Astrocyte (in vitro differentiated cells and primary cell): ENCODE measurements around the gene IP6K2. TPM values are rescaled to one million over a fixed set of nuclear protein-coding genes. Genes with fewer than 3 reads are reported as not detected.
A peak's percentile ranks its signal among the peaks of the same experiment; 100 is the strongest.

Experiments used
- DNase-seq: peaks from one replicate; pipeline ENCODE4 v3.0.0-alpha.2; 2010; ENCODE audit warnings: low read depth
- FAIRE-seq: peaks from 2 replicates; lab custom pipeline; 2011; peaks lifted over from hg19 to GRCh38; lab: Jason Lieb, UNC
- H2AFZ ChIP-seq: 2 replicates; pipeline ENCODE4 v1.6.0; 2012; ENCODE audit warnings: low read depth, low read length, inconsistent platforms
- H3K27ac ChIP-seq: 2 replicates; pipeline ENCODE4 v1.5.1; 2011; ENCODE audit warnings: low read depth, low read length, inconsistent platforms
- H3K27me3 ChIP-seq: 2 replicates; pipeline ENCODE4 v1.6.0; 2011; ENCODE audit warnings: low read length, inconsistent platforms; ENCODE audit not compliant: insufficient read depth
- H3K36me3 ChIP-seq: 2 replicates; pipeline ENCODE4 v1.5.1; 2011; ENCODE audit warnings: low read length, inconsistent platforms; ENCODE audit not compliant: insufficient read depth
- H3K4me1 ChIP-seq: 2 replicates; pipeline ENCODE4 v1.5.1; 2011; ENCODE audit warnings: low read length, inconsistent platforms; ENCODE audit not compliant: insufficient read depth
- H3K4me2 ChIP-seq: 2 replicates; pipeline ENCODE4 v1.6.0; 2012; ENCODE audit warnings: low read length, inconsistent platforms
- H3K4me3 ChIP-seq: 2 replicates; pipeline ENCODE4 v1.5.1; 2011; ENCODE audit warnings: low read depth, mild to moderate bottlenecking, low read length, inconsistent platforms; ENCODE audit not compliant: insufficient read depth
- H3K79me2 ChIP-seq: 2 replicates; pipeline ENCODE4 v1.6.0; 2012; ENCODE audit warnings: mild to moderate bottlenecking, low read length, inconsistent platforms; ENCODE audit not compliant: insufficient read depth
- H3K9ac ChIP-seq: 2 replicates; pipeline ENCODE4 v1.6.0; 2012; ENCODE audit warnings: mild to moderate bottlenecking, low read length, inconsistent platforms
- H3K9me3 ChIP-seq: 2 replicates; pipeline ENCODE4 v1.5.1; 2012; ENCODE audit warnings: low read depth, mild to moderate bottlenecking, low read length, inconsistent platforms; ENCODE audit not compliant: insufficient read depth
- H4K20me1 ChIP-seq: 2 replicates; pipeline ENCODE4 v1.6.0; 2012; ENCODE audit warnings: low read length, inconsistent platforms; ENCODE audit not compliant: insufficient read depth
- H3K27ac Mint-ChIP-seq: one replicate; pipeline ENCODE4 v1.8.0; 2021; ENCODE audit warnings: mild to moderate bottlenecking, mixed read lengths; ENCODE audit not compliant: unreplicated experiment
- H3K27me3 Mint-ChIP-seq: one replicate; pipeline ENCODE4 v1.8.0; 2021; ENCODE audit warnings: low read depth, mixed read lengths; ENCODE audit not compliant: unreplicated experiment
- H3K36me3 Mint-ChIP-seq: one replicate; pipeline ENCODE4 v1.8.0; 2021; ENCODE audit warnings: low read depth, mixed read lengths; ENCODE audit not compliant: unreplicated experiment
- H3K4me1 Mint-ChIP-seq: one replicate; pipeline ENCODE4 v1.8.0; 2021; ENCODE audit warnings: low read depth, mixed read lengths; ENCODE audit not compliant: unreplicated experiment
- H3K4me3 Mint-ChIP-seq: one replicate; pipeline ENCODE4 v1.8.0; 2021; ENCODE audit warnings: mild to moderate bottlenecking, moderate library complexity, mixed read lengths; ENCODE audit not compliant: unreplicated experiment
- H3K9me3 Mint-ChIP-seq: one replicate; pipeline ENCODE4 v1.8.0; 2021; ENCODE audit warnings: mild to moderate bottlenecking, mixed read lengths; ENCODE audit not compliant: unreplicated experiment
- CTCF ChIP-seq: IDR thresholded peaks from 2 replicates; pipeline ENCODE4 v1.5.1; 2011; ENCODE audit warnings: low read depth, mild to moderate bottlenecking, inconsistent platforms, low read length, moderate library complexity; ENCODE audit not compliant: insufficient read depth
- EZH2 ChIP-seq: IDR thresholded peaks from 2 replicates; pipeline ENCODE4 v1.6.1; 2012; ENCODE audit warnings: mild to moderate bottlenecking, low read length, inconsistent platforms; ENCODE audit not compliant: insufficient read depth
- total RNA-seq: library from RNA; stranded (reverse); gene quantifications from 2 replicates; pipeline ENCODE4 v1.2.1, GENCODE V29; 2021

Gene IP6K2
- total RNA-seq, 1 donor from 2014 or later, result 104 TPM

DNA sequence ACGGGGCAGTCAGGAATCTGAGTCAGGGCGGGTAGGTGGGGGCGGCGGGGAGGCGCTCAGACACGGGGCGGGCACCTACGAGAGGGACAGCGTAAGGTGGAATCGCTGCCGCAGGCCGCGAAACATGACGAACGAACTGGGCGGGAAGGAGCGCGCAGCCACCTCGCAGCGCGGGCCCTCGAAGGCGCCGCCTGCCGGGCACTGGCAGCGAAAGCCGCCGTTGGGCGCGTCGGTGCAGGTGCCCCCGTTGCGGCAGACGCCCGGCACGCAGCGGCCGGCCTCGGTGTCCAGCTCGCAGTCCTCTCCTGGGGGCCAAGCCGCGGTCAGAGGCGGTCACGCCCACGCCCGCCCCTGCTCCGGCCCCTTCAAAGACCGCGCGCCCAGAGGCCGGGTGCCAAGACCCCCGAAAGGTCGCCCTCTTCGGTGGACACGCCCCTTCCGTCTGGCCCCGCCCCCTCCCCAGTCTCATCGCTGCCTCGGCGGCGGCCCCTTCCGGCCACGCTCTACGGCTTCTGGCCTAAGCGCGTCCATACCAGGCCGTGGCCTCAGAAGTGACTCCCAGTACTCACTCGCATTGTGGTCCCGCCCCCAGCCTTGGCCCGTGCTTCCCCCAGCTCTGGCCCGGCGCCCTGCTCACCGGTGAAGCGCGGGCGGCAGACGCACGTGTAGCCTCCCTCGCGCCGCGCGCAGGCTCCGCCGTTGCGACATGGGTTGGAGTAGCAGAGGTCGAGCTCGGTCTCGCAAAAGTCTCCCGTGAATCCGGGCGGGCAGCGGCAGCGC is 60.8 kb downstream of the IP6K2 start:
- Histone ChIP-seq H3K27ac (no peak overlapping the region), H3K79me2 (no peaks in the 10 kb centered on the region), H3K4me1 (peaks cover 4% of the 10 kb centered on the region), H4K20me1 (peaks cover 3% of the 10 kb centered on the region), H3K4me2 (peak overlapping the region; percentile 80), H3K4me3 (peak overlapping the region; percentile 50), H3K27me3 (no peaks in the 10 kb centered on the region), H2AFZ (peak overlapping the region; percentile 60), H3K9me3 (peaks cover 5% of the 10 kb centered on the region), H3K36me3 (no peaks in the 10 kb centered on the region), H3K9ac (no peak overlapping the region)
- H3K4me3 Mint-ChIP-seq, result no peak overlapping the region
- H3K27me3 Mint-ChIP-seq, result peaks cover 7% of the 10 kb centered on the region
- DNase-seq (peak; percentile 23), FAIRE-seq (no peak)
- H3K9me3 Mint-ChIP-seq, result peaks cover 12% of the 10 kb centered on the region
- H3K4me1 Mint-ChIP-seq, result no peaks in the 10 kb centered on the region
- H3K27ac Mint-ChIP-seq, result no peak overlapping the region
- no peak for TF ChIP-seq EZH2
- peak; percentile 23 for TF ChIP-seq CTCF
- peaks cover 47% of the 10 kb centered on the region for H3K36me3 Mint-ChIP-seq

GRCh38 chr3:48655606-48656005 is 61.4 kb downstream of the IP6K2 start:
- Mint-ChIP-seq H3K36me3 (peaks cover 50% of the 10 kb centered on the region), H3K4me3 (no peak overlapping the region), H3K4me1 (no peaks in the 10 kb centered on the region), H3K27me3 (peaks cover 10% of the 10 kb centered on the region), H3K27ac (no peak overlapping the region), H3K9me3 (peaks cover 12% of the 10 kb centered on the region)
- H3K4me3 ChIP-seq, result no peak overlapping the region
- H3K79me2 ChIP-seq, result no peaks in the 10 kb centered on the region
- no peak for FAIRE-seq
- H3K27me3 ChIP-seq, result no peaks in the 10 kb centered on the region
- no peak overlapping the region for H3K9ac ChIP-seq
- H3K9me3 ChIP-seq, result peaks cover under 1% of the 10 kb centered on the region
- no peak for DNase-seq
- H3K36me3 ChIP-seq, result no peaks in the 10 kb centered on the region
- H4K20me1 ChIP-seq, result peaks cover 3% of the 10 kb centered on the region
- H3K27ac ChIP-seq, result no peak overlapping the region
- peak overlapping the region; percentile 80 for H3K4me2 ChIP-seq
- no peaks in the 10 kb centered on the region for H3K4me1 ChIP-seq
- TF ChIP-seq CTCF (no peak), EZH2 (no peak)
- no peak overlapping the region for H2AFZ ChIP-seq

GRCh38 chr3:48655063-48655462 is 62.0 kb downstream of the IP6K2 start:
- H2AFZ ChIP-seq, result no peak overlapping the region
- H3K4me3 ChIP-seq, result no peak overlapping the region
- Mint-ChIP-seq H3K4me3 (no peak overlapping the region), H3K27me3 (peaks cover 10% of the 10 kb centered on the region), H3K4me1 (no peaks in the 10 kb centered on the region), H3K27ac (no peak overlapping the region), H3K36me3 (peaks cover 47% of the 10 kb centered on the region), H3K9me3 (peaks cover 12% of the 10 kb centered on the region)
- no peaks in the 10 kb centered on the region for H3K4me1 ChIP-seq
- no peaks in the 10 kb centered on the region for H3K79me2 ChIP-seq
- H3K36me3 ChIP-seq, result no peaks in the 10 kb centered on the region
- H3K27me3 ChIP-seq, result no peaks in the 10 kb centered on the region
- H3K4me2 ChIP-seq, result no peak overlapping the region
- DNase-seq (no peak), FAIRE-seq (no peak)
- H3K27ac ChIP-seq, result no peak overlapping the region
- H3K9ac ChIP-seq, result no peak overlapping the region
- TF ChIP-seq CTCF, result no peak
- no peak for TF ChIP-seq EZH2
- no peaks in the 10 kb centered on the region for H3K9me3 ChIP-seq
- H4K20me1 ChIP-seq, result peaks cover 3% of the 10 kb centered on the region
